Mammary epithelial cell (primary cell): Measurements from ENCODE around the gene CCDC92B.

Source experiments
- EZH2 ChIP-seq: IDR thresholded peaks from 2 replicates; pipeline ENCODE4 v1.6.1; 2012; ENCODE audit warnings: low read length, inconsistent platforms, borderline replicate concordance
- TF ChIP-seq, protein P1 (sequence below), 2 donors: IDR thresholded peaks in 1 of 2; conservative IDR thresholded peaks in 1 of 2; 2 replicates each; pipeline ENCODE4 v1.5.1; 2011 to 2012; ENCODE audit warnings: inconsistent platforms in 2 of 2, low read length in 2 of 2, mild to moderate bottlenecking in 2 of 2, control low read depth in 1 of 2, low read depth in 1 of 2; ENCODE audit not compliant: insufficient read depth in 1 of 2; ENCODE audit errors: extremely low read depth in 1 of 2

DNA sequence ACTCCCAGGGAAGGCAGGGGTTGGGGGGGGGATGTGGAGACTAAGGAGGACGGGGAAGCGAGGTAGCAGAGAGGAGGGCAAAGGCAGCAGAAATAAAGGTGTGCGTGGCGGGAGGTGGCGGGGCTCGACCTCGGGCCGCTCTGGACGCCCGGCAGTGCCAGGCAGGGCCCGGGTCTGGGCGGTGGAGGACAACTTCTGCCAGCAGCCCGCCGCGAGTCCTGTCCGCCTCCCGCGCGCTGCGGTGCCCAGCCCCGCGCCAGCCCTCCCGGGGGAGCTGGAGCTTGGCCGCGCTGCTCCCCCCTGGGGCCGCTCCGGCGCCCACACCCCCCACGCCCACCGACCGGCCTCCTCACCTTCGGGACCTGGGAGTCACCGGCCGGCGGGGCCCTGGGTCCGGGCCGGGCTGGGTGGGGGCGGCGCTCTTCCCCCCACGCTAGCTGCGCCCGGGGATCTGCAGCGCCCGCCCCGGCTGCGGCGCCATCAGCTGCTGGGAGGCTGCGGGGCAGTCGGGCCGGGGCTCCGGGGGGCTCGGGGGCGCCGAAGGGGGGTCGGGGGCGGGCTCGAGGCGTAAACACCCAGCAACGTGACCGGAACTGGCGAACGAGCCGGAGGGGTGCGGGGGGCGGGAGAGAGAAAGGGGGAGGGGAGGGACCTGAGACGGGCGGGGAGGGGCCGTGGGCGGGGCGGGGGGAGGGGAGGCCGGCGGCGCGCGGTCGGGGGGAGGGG, at the start of gene CCDC92B:
- TF ChIP-seq, protein P1, sequence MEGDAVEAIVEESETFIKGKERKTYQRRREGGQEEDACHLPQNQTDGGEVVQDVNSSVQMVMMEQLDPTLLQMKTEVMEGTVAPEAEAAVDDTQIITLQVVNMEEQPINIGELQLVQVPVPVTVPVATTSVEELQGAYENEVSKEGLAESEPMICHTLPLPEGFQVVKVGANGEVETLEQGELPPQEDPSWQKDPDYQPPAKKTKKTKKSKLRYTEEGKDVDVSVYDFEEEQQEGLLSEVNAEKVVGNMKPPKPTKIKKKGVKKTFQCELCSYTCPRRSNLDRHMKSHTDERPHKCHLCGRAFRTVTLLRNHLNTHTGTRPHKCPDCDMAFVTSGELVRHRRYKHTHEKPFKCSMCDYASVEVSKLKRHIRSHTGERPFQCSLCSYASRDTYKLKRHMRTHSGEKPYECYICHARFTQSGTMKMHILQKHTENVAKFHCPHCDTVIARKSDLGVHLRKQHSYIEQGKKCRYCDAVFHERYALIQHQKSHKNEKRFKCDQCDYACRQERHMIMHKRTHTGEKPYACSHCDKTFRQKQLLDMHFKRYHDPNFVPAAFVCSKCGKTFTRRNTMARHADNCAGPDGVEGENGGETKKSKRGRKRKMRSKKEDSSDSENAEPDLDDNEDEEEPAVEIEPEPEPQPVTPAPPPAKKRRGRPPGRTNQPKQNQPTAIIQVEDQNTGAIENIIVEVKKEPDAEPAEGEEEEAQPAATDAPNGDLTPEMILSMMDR (conservative IDR thresholded peaks at IDR 0.05 in 1 of 2, IDR thresholded peaks at IDR 0.05 in 1 of 2; ENCODE audit: extremely low read depth in 1 of 2, insufficient read depth in 1 of 2, low read depth in 1 of 2, low read length in 2 of 2) = no peak
- no peak for TF ChIP-seq EZH2
